Skin of body (tissue), 2 donors: Measurements from ENCODE around the gene EDEM3. TPM values are rescaled to one million over a fixed set of nuclear protein-coding genes. Genes with fewer than 3 reads are reported as not detected.
A peak's percentile ranks its signal among the peaks of the same experiment; 100 is the strongest.
"Not testable (repeated sequence)": the region's sequence is repeated elsewhere in the genome, so short reads cannot be mapped to it uniquely, and the experiment has no call there.

Experiments
- DNase-seq: peaks from one replicate; lab custom pipeline; 2025; lab: John Stamatoyannopoulos, UW
- total RNA-seq: library from RNA; depleted of rRNA; stranded (reverse); fragments of >200 nt; gene quantifications from one replicate; pipeline ENCODE4 v1.2.3, GENCODE V29; 2014

Gene EDEM3
- total RNA-seq, 1 donor from 2014 or later, result 31.7 TPM

DNA sequence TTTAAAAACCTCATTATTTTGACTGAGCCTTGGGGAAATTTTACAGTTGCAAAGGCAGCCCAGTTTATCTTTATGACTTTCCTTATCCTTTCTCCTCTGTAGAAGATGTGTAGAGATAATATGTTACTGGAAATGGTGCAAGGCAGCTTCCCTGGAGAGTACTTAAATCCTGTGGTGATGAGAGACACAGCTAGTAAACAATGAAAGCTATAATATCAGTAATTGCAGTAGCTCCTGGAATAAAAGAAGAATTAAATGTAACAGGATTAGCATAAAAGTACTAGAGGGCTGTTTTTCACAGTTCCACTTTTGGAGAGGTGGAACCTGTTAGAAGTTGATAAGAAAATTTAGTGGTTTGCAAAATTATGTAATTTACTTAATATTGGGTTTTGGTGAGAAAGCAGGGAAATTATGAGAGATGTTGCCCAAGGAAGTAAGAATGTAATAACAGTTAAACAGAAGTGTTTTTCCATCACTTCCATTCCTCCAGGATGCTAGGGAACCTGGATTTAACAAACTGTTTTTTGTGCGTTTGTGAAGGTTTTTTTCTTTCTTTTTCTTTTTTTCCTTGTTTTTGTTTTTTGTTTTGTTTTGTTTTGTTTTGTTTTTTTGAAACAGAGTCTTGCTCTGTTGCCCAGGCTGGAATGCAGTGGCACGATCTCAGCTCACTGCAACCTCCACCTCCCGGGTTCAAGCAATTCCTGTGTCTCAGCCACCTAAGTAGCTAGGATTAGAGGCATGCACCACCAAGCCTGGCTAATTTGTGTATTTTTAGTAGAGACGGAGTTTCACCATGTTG, 15.7 kb upstream of the EDEM3 start:
- no peak for DNase-seq

DNA sequence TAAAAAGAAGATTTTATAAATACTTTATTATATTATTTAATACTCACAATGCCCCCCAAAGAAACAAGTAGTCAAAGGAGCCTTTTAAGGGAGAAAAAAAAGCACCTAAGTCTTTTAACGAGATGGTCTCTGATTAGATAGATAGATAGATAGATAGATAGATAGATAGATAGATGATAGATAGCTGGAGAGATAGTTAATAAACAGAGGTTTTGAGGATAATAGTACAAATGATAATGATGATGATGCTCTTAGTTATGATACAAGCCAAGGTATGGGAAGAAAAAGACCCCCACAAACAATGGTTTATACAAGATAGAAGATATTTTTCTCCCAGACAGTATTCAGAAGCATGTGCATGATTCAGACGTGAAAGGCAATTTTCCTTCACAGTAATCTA, 14.6 kb upstream of the EDEM3 start:
- DNase-seq, result no peak

DNA sequence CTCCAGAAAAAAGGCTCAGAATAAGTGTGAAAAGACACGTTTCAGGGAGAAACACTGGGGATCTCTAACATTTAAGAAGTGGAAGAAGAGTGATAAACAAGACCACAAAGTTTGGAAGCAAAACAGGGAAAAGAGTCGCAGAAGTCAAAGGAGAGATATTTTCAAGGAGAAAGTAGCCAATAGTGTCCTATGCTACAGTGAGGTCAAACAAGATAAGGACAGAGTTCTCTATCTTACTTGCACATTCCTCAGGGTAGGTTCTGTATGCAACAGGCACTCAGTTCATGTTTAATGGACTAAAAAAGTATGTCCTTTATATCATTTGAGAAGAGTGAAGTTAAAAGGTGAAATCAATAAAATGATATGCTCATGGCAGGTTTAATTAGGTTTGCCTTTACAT, 13.8 kb upstream of the EDEM3 start:
- DNase-seq, result no peak

GRCh38 chr1:184767591-184767990, 12.9 kb upstream of the EDEM3 start:
- DNase-seq, result no peak

- DNase-seq, result no peak
Measured at GRCh38 chr1:184764483-184764882, 9.8 kb upstream of the EDEM3 start.

DNA sequence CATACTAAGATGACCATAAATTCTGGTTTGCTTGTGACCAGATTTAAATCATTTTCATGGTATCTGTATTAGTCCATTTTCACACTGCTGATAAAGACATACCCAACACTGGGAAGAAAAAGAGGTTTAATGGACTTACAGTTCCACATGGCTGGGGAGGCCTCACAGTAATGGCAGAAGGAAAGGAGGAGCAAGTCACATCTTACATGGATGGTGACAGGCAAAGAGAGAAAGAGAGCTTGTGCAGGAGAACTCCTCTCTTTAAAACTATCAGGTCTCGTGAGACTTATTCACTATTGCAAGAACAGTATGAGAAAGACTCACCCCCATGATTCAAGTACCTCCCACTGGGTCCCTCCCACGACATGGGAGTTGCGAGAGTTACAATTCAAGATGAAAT, 8.9 kb upstream of the EDEM3 start:
- DNase-seq, result not testable (repeated sequence)

- no peak for DNase-seq
Measured at GRCh38 chr1:184761969-184762485, 7.4 kb upstream of the EDEM3 start.

- DNase-seq, result no peak
Measured at GRCh38 chr1:184759651-184760050, 5.0 kb upstream of the EDEM3 start.

GRCh38 chr1:184759112-184759511, 4.5 kb upstream of the EDEM3 start:
- DNase-seq, result no peak

- DNase-seq, result no peak
Measured at GRCh38 chr1:184757891-184758290, 3.2 kb upstream of the EDEM3 start.

DNA sequence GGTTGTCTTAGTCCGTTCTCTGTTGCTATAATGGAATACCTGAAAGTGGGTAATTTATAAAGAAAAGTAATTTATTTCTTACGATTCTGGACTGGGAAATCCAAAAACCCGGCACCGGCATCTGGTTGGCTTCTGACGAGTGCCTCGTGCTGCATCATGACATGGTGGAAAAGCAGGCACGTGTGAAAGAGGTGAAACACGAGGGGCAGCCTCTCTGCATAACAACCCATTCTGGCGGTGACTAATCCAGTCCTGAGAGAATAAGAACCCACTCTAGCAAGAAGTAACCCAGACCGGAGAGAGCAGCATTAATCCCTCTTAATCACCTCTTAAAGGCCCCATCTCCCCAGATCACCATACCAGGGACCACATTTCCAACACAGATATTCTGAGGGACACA, 2.7 kb upstream of the EDEM3 start:
- DNase-seq, result no peak

- DNase-seq, result peak; percentile 73
Measured at GRCh38 chr1:184755226-184756065, 788 bp upstream of the EDEM3 start.

GRCh38 chr1:184753608-184754475, 816 bp downstream of the EDEM3 start:
- DNase-seq, result peak; percentile 27

GRCh38 chr1:184753117-184753516, 1.5 kb downstream of the EDEM3 start:
- DNase-seq, result no peak

DNA sequence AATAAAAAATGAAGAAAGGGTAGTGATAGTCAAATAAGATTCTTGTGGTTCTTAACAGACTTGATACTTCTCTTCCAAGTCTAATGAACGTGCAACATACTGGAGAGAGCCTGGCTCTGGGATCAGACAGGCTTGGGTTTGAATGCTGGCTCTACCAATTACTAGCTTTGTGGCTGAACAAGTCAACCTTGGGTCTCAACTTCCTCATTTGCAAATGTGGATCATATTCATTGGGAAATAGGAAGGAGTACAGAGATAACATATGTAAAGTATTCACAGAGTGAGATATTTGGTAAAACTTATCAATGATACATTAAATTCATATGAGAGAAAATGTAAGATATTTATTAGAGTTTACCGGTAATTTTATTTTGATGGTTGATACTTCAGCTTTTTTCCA, 2.0 kb downstream of the EDEM3 start:
- no peak for DNase-seq

DNA sequence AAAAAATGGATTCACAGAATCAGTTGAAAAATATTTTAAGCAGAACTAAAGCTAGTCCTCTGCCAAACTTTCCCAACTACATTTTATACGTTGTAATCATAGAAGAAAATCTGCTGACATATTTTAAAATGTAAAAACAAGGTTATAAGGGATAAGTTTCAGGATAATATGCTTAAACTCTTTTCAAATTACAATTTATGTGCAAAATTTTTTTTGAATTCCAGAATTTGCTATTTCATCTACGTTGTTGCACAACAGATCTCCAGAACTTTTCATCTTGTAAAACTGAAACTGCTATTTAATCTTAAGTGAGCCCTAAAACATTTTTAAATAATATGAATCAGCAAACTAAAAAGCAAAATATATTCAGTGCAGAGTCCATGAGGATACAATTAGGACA, 5.9 kb downstream of the EDEM3 start:
- DNase-seq, result no peak

DNA sequence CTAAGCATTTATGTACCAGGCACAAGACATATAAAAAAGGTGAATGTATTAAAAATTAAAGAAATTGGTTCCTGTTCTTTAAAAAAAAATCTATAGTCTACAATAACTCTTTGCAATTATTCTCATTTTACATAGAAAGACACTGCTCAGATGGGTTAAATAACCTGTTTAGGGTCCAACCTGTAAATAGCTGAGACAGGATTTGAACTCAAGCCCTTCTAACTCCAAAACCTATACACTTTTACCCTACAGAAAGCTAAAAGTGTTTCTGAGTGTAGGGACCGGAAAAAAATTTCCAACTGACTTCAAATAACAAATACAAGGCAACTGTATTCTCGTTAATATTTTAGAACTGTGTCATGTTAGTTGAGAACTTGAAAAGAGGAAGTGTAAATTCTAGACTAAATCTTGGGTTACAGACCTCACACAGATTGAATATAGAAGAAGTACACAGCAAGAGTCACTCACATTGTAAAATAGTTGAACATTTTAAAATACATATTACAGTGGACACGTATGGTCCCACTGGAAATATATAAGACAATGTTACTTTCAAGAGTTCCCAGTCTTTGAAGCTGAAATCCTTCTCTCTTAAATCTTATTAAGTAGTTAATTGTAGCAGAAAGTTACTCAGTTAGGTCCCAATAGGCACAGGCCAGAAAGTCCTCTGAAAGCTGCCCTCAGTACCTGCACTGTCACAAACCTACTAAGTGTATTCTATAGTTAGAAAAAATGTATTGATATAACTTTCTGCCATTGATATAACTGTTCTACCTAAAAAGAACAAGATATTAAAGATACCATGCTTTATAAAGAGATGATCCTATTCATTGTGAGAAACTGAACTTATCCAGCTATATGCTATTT, 7.3 kb downstream of the EDEM3 start:
- DNase-seq, result no peak

DNA sequence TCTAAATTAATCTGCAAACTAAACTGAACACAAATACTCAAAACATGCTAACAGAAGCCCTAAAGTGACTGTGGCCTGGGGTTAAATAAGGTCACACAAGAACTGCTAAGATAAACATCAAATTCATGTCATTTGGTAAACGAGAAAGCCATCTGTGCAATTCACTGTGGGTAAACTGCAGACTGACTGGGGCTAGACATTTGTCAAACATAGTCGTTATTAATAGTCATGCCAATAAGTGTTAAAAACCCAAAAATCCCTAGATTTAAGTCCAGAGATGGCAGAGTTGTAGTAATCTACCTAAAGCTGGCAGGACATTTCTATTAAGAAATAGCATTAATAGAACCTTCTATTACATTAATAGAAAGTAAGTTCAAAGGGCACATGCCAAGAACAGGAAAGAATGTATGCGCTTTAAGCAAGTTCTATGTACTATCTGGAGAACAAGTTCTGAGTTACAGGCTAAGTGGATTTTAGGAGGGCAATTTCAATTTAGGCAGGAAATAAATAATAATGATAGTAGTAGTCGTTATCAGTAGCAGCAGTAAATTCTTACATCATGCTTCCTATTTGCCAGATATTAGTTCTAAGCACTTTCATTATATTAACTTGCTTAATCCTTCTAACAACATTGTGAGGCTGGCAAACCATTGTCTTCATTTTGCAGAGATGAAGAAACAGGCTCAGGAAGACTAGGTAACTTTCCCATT, 8.6 kb downstream of the EDEM3 start:
- no peak for DNase-seq

GRCh38 chr1:184745110-184745509, 9.5 kb downstream of the EDEM3 start:
- no peak for DNase-seq
